ENCODE measurements around the gene PRSS50.
"Not testable (repeated sequence)": the region's sequence is repeated elsewhere in the genome, so short reads cannot be mapped to it uniquely, and the experiment has no call there.

The PRSS50 gene

DNA sequence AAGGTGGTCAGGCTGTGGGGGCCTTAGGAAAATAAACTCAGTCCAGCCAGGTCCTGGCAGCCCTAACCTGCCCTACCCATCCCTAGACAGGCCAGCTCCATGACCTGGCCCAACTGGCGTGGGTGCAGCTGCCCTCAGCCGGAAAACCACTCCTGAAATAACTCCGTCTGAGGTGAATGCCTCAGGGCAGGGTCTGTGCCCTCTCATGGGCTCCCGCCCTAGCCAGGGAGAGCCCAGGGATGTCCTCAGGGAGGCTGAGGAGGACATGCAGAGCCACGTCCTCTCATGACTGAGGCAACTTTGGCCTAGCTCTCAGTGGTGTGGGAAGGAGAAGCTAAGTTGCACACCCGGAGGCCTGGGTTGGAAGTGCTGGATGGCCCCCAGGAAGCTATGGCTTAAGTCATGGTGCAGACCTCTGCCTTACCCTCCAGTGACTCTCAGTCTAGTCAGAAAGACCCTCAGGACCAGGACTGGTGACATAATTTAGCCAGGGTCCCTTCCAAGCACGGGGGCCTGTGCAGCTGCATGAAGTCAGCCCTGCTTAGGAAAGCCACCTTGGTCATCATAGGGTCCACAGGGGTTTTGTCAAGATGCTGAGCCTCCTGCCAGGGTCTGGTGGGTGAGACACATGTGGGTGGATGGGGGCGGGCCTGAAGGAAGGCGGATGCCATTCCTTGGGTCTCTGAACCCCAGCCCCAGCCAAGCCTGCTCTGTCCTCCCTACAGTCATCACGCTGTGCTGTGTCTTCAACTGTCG lies 9.1 kb downstream of the PRSS50 start:
- DNase-seq (ENCODE audit: low spot score) = no peak

DNA sequence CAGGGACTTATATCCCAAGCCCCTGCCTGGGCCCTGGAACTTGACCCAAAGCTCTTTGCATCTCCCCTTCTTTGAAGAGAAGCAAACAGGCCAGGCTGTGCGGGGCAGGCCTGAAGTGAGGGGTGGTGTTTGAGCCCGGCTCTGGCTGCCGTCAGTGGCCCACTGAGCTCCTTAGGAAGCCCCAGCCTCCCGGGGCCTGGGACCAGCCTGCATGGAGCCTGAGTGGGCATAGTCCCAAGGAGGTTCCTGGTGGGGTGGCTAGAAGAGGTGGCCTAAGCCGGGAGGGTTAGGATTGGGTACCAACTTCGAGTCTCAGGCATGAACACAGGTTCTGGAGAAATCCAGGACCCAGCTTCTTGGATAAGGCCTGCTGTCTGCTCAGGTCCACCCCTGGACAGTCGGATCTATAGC lies 10.1 kb downstream of the PRSS50 start:
- DNase-seq (ENCODE audit: low spot score) = no peak

DNA sequence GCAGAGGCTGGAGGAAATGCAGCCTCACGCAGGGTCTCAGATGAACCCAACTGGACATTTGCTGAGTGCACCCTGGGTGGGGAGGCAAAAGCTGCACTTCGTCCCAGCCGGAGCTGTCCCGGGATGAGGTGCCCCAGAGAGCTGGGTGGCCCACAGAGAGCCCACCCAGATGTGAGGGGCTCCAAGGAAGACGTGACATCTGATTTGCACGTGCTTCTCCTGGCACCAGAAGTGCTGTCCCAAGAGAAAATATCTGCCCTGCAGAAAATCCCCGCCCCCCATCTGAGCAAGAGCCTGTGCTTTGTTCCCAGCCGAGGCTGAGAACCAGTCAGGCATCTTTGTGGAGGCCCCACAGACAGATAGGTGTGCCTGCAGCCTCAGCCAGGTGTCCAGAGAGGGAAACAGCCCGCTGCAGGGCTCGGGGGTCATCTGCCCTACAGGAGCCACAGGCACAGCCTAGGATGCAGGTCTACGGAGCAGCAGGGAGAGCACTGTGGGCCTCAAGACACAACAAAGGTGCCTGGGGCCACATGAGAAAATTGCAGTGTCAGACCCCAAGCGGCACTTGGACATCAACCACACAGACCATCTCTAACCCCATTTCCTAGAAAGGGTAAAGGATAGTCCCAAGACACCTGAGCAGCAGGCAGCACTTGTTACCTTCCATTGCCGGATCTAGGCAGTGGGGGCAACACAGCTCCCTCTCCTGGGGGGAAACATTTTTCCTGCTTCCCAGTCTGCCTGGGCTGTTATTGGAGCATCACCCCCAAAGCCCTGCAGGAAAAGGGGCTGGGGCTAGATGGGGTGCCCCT lies 10.7 kb downstream of the PRSS50 start:
- DNase-seq (ENCODE audit: low spot score) = no peak

DNA sequence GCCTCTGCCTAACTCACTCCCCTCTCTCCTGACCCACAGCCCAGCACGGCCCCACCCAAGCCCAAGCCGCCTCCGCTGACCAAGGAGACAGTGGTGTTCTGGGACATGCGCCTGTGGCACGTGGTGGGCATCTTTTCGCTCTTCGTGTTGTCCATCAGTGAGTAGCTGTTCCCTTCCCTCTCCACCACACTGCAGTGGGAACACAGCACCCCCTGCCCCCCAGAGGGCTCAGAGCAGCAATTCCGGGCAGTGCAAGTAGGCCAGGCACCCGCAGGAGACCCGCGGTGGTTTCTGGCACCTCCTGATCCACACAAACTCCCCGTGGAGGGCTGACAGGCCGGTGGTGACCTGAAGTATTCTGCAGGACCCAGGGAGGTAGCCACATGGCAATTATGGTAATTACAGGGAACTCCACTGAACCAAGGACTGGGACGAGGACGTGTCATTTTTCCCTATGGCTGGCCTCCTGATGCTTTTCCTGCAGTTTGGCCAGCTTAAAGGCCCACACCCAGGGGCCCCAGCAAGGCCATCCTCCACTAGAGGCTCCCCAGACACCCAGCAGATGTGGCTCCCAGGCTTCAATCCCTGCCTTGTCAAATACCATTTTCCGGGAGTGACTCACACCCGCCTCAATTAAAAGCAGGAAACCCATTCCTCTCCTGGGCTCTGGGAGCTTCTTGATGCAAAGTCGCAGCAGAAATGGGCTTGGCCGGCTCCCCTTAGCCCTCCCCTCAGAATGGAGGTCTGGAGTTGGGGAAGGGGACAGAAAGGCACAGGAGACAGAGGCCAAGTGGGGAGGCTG lies 11.7 kb downstream of the PRSS50 start:
- peak; percentile 88 for DNase-seq (ENCODE audit: low spot score)

DNA sequence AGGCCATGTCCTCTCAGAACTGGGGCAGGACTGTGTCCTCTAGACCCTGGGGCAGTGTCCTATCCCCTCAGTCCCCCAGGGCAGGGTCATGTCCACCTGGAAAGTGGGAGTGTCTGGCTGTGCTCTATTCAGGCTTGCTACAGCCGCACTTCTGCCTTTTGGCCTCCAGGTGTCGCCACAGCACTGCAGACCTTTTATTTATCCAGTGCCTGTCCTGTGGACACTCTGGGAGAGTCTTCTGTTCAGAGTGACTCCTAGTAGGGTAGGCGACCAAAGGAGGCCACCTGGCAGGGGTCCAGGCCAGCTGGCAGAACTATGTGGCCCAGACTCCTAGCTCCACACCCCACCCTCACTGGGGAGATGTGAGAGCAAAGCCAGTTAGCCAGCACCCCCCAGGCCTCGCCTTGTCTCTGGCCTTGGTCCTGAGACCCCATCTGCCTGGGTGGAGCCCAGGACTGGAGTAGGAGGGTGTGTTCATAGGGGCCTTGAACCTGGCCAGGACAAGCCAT lies 12.6 kb downstream of the PRSS50 start:
- peak; percentile 87 for DNase-seq (ENCODE audit: low spot score)

DNA sequence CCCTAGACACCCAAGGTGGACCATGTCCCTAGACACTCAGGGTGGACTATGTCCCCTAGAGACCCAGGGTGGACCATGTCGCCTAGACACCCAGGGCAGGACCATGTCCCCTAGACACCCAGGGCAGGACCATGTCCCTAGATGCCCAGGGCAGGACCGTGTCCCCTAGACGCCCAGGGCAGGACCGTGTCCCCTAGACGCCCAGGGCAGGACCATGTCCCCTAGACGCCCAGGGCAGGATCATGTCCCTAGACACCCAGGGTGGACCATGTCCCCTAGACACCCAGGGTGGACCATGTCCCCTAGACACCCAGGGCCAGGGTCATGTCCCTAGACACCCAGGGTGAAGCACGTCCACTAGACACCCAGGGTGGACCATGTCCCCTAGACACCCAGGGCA lies 13.3 kb downstream of the PRSS50 start:
- not testable (repeated sequence) for DNase-seq (ENCODE audit: low spot score)

DNA sequence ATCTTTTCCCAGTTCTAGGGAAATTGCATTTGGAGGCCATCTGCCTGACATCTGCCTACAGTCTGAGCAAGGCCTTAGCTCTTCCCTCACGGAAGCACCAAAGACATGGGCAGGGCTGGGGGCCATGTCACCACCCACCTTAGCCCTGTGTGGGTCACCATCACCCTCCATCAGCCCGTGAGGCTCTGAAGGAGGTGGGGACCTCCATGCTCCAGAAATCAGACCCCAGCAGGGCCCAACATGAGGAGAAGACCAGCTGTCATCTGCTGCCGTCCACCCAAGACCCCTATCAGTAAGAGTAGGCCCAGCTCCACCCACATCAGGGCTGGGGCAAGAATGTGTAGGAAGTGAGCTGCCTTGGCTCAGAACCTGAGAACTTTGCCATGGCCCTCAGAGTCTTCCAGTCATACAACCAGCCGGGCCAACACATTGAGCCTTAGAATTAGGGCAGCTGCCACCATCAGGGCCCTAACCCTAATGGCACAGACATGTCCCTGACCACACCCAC lies 14.6 kb downstream of the PRSS50 start:
- no peak for DNase-seq (ENCODE audit: low spot score)

DNA sequence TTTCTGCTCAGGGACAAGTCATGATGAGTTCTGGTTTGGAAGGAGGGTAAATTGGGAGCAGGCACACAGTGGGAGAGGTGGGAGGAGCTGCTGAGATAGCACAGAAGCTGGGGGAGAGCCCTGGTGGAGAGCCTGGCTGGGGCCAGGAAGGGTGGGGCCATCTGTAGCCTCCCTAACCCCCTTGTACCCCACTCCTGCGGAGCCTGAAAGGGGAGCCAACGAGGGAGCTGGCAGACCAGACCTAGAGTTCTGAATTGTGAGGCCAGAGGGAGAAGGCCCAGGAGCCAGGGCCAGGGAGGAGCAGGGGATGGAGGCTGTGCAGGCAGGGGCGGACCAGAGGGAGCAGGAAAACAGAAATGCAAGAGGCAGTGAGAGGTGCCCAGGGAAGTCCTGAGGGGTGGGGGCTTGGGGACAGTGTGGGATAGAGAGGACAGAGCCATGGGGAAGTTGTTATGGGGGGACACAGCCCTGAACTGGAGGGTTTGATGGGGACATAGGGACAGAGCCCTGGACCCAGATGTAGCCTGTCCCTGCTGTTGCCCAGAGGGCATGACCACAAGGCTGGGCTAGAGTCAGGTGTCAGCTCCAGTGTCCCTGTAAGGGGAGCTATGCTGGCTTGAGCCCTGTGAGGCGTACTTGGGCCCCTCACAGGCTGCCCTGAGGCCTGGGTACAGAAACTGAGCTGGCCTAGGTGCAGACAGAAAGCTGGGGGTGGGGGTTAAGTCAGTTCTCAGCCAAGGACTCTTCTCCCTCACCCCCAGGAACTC lies 15.2 kb downstream of the PRSS50 start:
- no peak for DNase-seq (ENCODE audit: low spot score)

DNA sequence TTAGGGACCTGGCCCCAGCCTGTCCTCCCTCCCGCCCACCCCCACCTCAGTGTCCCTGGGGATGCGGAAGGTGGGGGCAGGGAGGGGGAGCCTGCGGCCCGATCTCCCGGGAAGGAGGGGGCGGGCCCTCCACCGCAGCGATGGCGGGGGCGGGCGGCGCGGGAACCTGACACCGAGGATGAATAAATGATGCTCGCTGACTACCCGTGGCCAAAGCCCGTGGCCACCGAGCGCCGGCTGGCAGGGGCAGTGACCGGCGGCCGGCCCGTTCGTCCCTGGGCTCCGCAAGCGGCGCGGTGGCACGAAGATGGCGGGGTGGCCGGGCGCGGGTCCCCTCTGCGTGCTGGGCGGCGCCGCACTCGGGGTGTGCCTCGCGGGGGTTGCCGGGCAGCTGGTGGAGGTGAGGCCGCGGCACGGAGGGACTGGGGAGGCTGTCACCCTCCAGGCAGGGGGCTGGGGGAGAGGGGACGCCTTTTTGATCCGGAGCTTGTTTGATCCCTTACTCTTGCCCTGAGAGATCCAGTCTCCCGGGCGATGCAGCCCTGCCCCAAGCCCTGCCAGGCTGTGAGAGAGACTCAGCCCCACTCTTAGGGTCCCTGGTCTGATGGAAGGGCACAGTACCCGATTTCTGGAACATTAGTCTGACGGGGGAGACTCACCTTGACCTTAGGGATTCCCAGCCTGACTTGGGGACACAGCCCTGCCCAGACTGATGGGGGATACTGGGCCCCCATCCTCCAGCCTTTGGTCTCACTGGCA lies 16.3 kb downstream of the PRSS50 start, which contains the start of gene TMIE:
TMIE (plus strand) TSS at position 212 of the 759 bp plus-strand sequence; CDS start at position 308, 96 bp downstream.
- peak; percentile 53 for DNase-seq (ENCODE audit: low spot score)

DNA sequence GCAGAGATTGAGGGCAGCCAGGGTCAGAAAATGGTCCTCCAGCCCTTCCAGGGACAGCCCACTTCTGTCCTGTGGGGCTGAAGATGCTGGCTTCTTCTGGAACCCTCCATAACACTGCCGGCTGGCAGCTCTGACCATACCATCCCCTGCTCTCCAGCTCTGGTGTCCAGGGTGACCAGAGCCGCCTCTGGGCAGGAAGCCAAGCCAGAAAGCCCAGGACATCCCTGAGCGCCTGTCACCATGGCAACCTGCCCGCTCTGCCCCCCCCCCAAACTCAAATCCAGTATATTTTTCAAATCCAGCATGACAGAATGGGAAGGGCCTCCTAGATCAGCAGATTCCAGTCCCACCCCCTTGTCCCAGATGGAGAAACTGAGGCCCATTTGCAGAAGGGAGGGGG lies 16.9 kb downstream of the PRSS50 start:
- no peak for DNase-seq (ENCODE audit: low spot score)

DNA sequence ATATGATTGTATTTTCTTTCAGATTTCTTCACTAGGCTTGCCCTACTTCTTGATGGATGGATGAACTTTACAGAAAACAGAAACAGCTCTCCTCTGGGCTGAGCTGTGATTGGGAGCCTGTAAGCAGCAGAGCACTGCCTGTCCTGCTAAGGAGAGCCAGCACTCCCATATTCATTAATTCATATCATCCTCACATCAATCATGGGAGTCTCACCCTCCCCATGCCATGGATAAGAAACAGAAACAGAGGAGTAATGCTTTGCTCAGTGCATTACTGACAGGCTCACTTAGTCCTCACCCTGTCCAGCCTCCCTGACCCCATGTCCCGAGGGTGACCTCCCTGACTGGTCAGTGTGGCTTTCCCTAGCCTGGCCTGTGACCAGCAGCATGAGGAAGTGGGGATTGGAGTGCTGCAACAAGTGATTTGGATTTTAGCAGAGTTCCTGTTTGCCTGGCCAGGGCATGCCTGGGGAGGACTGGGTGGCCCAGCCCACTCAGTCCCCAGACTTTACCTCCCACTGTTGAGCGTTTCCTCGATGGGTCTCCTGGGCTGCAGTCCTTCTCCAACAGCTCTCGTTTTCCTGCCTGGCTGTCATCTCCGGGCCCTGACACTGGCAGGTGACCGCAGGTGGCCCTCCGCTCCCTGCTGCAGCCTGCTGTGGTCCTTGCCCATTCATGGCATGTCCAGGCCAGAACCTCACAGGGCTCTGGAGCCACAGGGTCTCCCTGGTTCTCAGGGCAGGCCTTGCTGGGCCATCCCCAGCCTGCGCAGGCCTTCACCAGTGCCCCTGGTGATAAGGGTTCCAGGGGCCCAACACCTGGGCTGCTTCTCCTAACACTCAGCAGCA lies 17.8 kb downstream of the PRSS50 start:
- DNase-seq (ENCODE audit: low spot score) = no peak

DNA sequence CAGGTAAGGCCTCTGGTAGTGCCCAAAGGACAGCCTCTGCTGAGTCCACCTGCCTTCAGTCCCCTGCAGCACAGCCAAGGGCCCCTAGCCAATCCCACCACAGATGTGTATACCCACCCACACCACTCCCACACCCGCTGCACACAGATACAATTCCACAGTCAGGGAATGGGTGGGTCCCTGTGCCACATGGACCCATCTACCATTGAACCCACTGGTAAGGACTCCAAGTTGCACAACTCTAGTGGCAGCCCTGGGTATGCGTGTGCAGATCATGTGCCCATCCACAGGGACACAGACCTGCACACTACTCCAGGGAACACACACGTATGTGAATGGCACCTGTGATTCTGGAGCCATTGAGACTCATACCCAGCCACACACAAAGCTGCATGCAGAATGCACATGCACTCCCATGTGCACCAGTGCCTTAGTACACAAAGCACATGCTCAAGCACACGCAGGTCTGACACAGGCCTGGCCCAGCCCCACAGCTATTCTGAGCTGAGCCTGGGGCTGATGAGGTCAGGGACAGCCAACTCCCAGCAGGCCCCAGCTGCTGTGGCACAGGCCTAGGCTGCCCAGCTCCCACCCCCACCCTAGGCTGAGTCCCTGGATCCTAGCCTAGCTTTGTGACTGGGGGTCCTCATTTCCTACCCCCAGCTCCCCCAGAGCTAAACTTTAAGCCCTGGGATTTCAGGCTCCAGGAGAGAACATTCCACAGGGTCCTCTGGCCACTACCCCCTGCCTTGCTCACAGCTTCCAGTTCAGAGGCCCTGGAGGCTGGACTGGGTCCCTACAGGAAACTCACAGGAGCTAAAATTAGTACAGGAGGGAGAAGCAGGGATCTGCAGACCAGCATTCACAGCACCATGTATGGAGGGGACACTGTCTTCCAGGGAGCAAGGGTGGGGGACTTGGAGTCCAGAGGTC lies 21.4 kb downstream of the PRSS50 start:
- peak; percentile 52 for DNase-seq (ENCODE audit: low spot score)

DNA sequence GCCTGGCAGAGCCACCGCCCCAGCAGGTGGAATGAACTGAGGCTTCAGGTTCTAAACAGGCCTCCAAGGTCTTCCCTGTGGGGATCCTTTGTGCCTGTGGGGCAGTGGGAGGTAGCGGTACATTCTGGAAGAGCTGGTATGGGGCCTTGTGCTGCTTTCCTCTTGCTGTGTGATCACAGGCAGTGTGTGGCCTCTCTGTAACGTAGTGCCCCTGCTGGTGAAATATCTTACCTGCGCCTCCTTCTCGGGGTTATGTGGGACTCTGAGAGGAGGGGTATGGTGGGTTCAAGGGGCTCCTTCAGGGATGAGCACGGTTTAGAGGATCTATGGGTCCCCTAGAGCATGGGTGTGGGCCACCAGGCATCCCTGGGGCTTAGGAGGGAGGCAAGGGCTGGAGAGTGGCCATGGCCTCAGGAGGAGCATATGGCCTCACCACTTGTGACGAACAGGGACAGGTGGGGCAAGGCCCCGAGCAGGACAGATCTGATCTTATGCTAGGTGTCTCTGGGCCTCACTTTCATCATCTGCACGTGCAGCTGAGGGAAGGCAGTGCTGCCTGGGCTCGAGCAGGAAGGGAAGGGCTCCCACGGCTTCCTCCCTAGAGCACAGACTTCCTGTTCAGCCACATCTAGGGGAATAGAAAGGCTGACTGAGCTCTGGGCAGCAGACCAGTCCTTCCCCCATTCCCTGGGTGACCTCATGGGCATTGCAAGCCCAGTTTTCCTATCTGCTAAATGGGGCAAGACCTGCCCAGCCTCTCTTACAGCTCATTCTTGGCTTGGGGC lies 22.3 kb downstream of the PRSS50 start:
- no peak for DNase-seq (ENCODE audit: low spot score)

DNA sequence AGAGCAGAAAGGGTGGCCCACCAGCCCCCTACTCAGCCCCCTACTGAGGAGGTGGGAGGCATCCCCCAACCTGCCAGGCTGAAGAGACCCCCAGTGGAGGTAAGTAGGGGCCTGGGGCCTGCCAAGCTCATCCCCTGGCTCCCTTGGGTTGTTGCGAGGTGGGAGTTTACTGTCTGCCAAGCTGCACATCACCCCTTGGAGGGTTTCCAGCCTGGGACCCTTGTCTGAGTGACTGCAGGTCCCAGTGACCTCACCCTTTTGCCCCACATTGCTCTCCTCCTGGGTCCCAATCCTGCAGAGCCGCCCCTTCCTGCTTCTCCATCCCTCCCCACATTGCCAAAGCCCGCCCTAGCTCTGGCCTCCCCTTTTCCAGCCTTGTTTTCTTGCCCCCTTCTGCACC lies 23.1 kb downstream of the PRSS50 start:
- no peak for DNase-seq (ENCODE audit: low spot score)

DNA sequence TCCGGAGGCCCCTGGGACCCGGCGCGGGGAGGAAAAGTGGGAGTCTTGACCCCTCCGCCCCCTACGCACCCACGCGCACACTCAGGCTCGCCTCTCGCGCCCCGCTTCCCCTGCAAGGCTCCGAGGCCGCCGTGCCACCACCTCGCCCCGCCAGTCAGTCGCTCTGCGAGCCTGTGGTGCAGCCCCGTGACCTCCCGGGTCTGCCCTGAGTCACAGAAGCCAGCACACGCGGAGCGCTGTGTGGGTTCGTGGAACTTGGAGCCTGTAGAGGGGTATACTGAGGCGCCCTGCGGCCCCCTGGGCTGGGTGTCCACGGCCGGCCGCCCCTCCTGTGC lies 23.8 kb downstream of the PRSS50 start:
- DNase-seq (ENCODE audit: low spot score) = no peak

DNA sequence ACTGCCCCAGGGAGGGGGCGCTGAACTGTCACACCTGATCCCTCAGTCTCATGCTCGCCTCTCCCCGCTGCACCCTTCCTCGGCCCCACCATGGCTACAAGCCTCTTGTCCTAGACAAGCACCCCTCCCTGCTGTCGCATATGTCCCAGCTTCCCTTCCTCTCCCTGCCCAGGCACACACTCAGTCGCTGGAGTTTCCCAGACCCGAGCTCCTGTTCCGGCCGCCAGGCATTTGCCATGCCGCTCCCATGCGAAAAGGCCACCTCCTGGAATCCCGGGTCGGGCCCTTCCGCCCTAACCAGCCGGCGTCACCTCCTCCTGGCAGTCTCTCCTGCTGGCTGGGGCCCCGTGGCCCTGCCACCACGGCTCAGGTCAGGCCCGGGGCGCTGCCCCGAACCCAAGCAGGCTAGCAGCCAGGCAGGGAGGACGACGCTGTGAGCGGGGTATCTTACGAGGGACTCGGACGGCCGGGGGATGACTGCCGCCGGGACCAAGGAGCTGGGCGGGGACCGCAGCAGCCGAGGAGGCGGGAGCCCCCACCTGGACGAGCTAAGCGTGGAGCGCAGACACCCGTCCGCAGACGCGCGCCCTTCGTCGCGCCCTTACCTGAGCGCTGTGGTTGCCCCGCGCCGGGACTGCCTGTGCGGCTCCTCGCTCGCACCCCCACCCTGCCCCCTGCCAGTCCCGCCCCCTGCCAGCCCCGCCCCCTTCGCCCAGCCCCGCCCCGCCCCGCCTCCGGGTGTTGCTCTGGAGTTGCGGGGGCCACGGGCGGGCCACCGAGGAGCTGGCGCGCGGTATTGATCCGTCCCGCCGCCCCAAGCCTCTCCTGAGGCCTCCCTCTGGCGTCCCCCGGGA lies 24.4 kb downstream of the PRSS50 start, which contains the start of gene ALS2CL:
ALS2CL (minus strand) TSS at position 642 of the 854 bp plus-strand sequence. CDS start 4,239 bp downstream, outside the sequence.
- peak; percentile 94 for DNase-seq (ENCODE audit: low spot score)

DNA sequence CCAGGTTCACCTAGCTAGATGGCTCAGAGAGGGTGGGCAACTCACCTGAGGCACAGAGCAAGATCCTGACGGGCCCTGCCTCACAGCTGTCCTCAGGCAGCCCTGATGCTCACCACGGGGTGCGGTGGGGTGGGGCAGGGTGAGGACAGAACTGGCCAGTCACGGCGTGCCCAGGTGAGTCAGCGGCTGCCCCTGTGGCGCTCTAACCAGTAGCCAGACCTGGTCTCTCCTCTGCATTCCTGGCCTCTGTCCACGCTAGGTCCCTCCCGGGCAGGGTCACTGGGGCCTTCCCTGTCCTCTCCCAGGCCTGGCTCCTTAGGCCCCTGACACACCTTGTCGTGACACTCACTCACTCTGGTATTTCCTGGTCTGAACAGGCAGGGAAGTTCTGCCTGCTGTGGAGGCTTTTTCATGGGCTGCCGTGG lies 25.1 kb downstream of the PRSS50 start:
- DNase-seq (ENCODE audit: low spot score) = peak; percentile 33
